ENCODE measurements around the gene STRN4. TPM values are rescaled to one million over a fixed set of nuclear protein-coding genes. Genes with fewer than 3 reads are reported as not detected.

STRN4 gene
- polyA plus RNA-seq, 3 donors, result 37.5 to 239 (median 48.0) TPM

DNA sequence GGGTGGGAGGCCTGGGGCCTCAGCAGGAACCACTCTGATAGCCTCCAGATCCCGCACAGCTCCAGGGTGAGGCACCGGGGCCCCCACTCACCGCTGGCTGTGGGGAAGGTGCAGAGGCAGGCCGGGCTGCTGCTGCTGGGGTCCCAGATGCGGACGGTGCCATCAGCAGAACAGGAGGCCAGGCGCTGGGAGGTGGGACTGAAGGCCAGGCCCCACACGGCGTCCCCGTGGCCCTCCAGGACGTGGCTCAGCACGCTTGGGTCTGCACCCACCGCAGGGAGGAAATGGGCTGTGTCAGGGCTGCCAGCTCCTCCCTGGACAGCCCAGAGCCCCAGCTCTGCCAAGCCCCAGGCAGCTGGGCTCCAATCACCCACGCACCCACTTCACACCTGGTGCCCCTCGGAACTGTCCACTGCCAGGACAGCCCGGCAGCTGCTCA lies 23.2 kb downstream of the STRN4 start:
- H3K79me2 ChIP-seq (ENCODE audit: insufficient read depth, low read length), result peaks cover 5% of the 10 kb centered on the region

GRCh38 chr19:46722421-46723022 lies 23.7 kb downstream of the STRN4 start:
- no peak overlapping the region for H3K4me3 ChIP-seq (replicated peaks in 1 of 3; ENCODE audit: low read depth in 2 of 3, low read length in 3 of 3)

More for the DNA sequence above, 23.2 kb downstream of the STRN4 start:
- Mint-ChIP-seq H3K27ac (no peak overlapping the region), H3K4me3 (no peak overlapping the region), H3K27me3 (ENCODE audit: low read depth in 3 of 3) (peaks cover 2 to 4% (median 2%) of the 10 kb centered on the region in 3 donors), H3K36me3 (peaks cover 70 to 86% of the 10 kb centered on the region in 2 donors), H3K9me3 (no peaks in the 10 kb centered on the region), H3K4me1 (peaks cover 32% of the 10 kb centered on the region)
- H2AFZ ChIP-seq (ENCODE audit: insufficient read depth, low read depth, low read length, poor library complexity, severe bottlenecking), result no peak overlapping the region
- peaks cover 100% of the 10 kb centered on the region for H4K20me1 ChIP-seq (ENCODE audit: insufficient read depth, low read length)
- H3K27me3 ChIP-seq (ENCODE audit: control insufficient read depth in 2 of 2, insufficient read depth in 2 of 2, low read length in 2 of 2), result no peaks in the 10 kb centered on the region
- H3K4me1 ChIP-seq (ENCODE audit: control insufficient read depth in 1 of 2, insufficient read depth in 2 of 2, low read length in 2 of 2), result peaks cover 23 to 26% of the 10 kb centered on the region in 2 donors
- H3K36me3 ChIP-seq (replicated peaks in 1 of 2; ENCODE audit: control insufficient read depth in 1 of 2, insufficient read depth in 2 of 2, low read length in 2 of 2), result peaks cover 84 to 85% of the 10 kb centered on the region in 2 donors
- intact Hi-C loops (cut with micrococcal nuclease), result no loop called here
- no peak overlapping the region for H3K4me3 ChIP-seq (replicated peaks in 1 of 3; ENCODE audit: low read depth in 2 of 3, low read length in 3 of 3)
- no peak for DNase-seq
- H3K9me3 ChIP-seq (replicated peaks in 1 of 2; ENCODE audit: control insufficient read depth in 1 of 2, insufficient read depth in 1 of 2, low read length in 2 of 2), result no peaks in the 10 kb centered on the region
- 32% methylated on average over 15 of the region's 16 CpGs for WGBS (ENCODE audit: insufficient coverage)
- TF ChIP-seq, protein P1, sequence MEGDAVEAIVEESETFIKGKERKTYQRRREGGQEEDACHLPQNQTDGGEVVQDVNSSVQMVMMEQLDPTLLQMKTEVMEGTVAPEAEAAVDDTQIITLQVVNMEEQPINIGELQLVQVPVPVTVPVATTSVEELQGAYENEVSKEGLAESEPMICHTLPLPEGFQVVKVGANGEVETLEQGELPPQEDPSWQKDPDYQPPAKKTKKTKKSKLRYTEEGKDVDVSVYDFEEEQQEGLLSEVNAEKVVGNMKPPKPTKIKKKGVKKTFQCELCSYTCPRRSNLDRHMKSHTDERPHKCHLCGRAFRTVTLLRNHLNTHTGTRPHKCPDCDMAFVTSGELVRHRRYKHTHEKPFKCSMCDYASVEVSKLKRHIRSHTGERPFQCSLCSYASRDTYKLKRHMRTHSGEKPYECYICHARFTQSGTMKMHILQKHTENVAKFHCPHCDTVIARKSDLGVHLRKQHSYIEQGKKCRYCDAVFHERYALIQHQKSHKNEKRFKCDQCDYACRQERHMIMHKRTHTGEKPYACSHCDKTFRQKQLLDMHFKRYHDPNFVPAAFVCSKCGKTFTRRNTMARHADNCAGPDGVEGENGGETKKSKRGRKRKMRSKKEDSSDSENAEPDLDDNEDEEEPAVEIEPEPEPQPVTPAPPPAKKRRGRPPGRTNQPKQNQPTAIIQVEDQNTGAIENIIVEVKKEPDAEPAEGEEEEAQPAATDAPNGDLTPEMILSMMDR (IDR thresholded peaks at IDR 0.05), result no peak
- no peak overlapping the region for H3K4me2 ChIP-seq (replicated peaks; ENCODE audit: extremely low read depth, low read length, poor library complexity, severe bottlenecking)
- H3K27ac ChIP-seq (ENCODE audit: low read depth in 1 of 2, low read length in 2 of 2), result no peak overlapping the region
- H3K9ac ChIP-seq (ENCODE audit: insufficient read depth, low read length, poor library complexity, severe bottlenecking), result no peak overlapping the region

More at GRCh38 chr19:46722421-46723022, 23.7 kb downstream of the STRN4 start:
- Histone ChIP-seq H3K4me2 (replicated peaks; ENCODE audit: extremely low read depth, low read length, poor library complexity, severe bottlenecking) (no peak overlapping the region), H4K20me1 (ENCODE audit: insufficient read depth, low read length) (peaks cover 98% of the 10 kb centered on the region), H3K79me2 (ENCODE audit: insufficient read depth, low read length) (peaks cover 4% of the 10 kb centered on the region), H3K9ac (ENCODE audit: insufficient read depth, low read length, poor library complexity, severe bottlenecking) (no peak overlapping the region), H2AFZ (ENCODE audit: insufficient read depth, low read depth, low read length, poor library complexity, severe bottlenecking) (no peak overlapping the region), H3K9me3 (replicated peaks in 1 of 2; ENCODE audit: control insufficient read depth in 1 of 2, insufficient read depth in 1 of 2, low read length in 2 of 2) (no peaks in the 10 kb centered on the region), H3K36me3 (replicated peaks in 1 of 2; ENCODE audit: control insufficient read depth in 1 of 2, insufficient read depth in 2 of 2, low read length in 2 of 2) (peaks cover 78 to 80% of the 10 kb centered on the region in 2 donors), H3K4me1 (ENCODE audit: control insufficient read depth in 1 of 2, insufficient read depth in 2 of 2, low read length in 2 of 2) (peaks cover 28 to 31% of the 10 kb centered on the region in 2 donors), H3K27ac (ENCODE audit: low read depth in 1 of 2, low read length in 2 of 2) (no peak overlapping the region), H3K27me3 (ENCODE audit: control insufficient read depth in 2 of 2, insufficient read depth in 2 of 2, low read length in 2 of 2) (no peaks in the 10 kb centered on the region)
- H3K27ac Mint-ChIP-seq, result no peak overlapping the region
- 25% methylated on average over 14 of the region's 25 CpGs for WGBS (ENCODE audit: insufficient coverage)
- H3K4me1 Mint-ChIP-seq, result peaks cover 37% of the 10 kb centered on the region
- H3K36me3 Mint-ChIP-seq, result peaks cover 66 to 81% of the 10 kb centered on the region in 2 donors
- TF ChIP-seq, protein P1 (IDR thresholded peaks at IDR 0.05), result no peak
- H3K9me3 Mint-ChIP-seq, result no peaks in the 10 kb centered on the region
- peaks cover 2 to 4% (median 2%) of the 10 kb centered on the region in 3 donors for H3K27me3 Mint-ChIP-seq (ENCODE audit: low read depth in 3 of 3)
- no peak overlapping the region for H3K4me3 Mint-ChIP-seq
- DNase-seq, result no peak
- intact Hi-C loops (cut with micrococcal nuclease), result no loop called here

Measured in CD14-positive monocyte (primary cell).